ENCODE results near the gene PIK3C2B. TPM values are rescaled to one million over a fixed set of nuclear protein-coding genes. Genes with fewer than 3 reads are reported as not detected.

Gene PIK3C2B
- 10 to 100 TPM; 17.2 to 43.1 (median 25.9) TPM for total RNA-seq

DNA sequence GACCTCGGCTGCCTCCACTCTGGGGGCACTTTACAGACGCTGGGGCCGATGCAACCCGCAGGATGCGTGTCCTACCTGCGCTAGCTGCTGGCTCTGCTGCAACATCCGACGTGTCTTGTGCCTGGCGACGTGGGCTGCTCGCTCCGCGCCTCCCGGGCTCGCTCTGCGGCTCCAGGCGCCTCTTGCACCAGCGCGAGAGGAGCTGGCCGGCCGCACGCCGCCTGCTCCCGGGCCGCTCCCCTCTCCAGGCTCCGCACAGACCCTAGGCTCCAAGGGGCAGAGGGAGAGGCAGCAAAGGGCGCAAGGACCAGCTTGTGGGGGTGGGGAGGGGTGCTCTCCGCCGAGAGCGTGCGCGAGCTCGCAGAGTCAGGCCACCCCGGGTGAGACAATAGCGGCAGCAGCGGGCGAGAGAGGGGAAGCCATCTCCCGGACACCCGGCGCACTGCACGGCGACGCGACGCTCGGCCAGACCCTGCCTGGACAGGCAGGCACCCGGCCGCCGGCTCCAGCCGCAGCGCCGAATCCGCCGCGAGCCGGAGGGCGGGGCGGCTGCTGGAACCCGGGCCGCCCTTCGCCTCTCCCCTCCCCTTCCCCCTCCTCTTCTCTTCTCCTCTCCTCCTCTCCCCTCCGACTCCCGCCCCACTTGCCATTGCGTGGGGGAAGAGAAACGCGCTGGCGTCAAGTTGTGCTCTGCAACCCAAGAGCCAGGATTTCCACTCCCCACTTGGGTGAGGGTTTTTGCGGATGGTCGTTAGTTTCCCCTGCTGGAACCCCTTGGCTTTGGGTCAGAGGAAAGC is at the start of gene PIK3C2B:
PIK3C2B (minus strand) TSS at position 525 of the 797 bp plus-strand sequence. CDS start 25,003 bp downstream, outside the sequence.
- no peak for TF ChIP-seq CTCF (IDR thresholded peaks at IDR 0.05; ENCODE audit: low read depth)

- TF ChIP-seq CTCF (IDR thresholded peaks at IDR 0.05; ENCODE audit: low read depth): no peak
Measured at GRCh38 chr1:204544321-204544720, 49.7 kb upstream of the PIK3C2B start.

GRCh38 chr1:204541626-204542025 is 47.0 kb upstream of the PIK3C2B start:
- no peak for TF ChIP-seq CTCF (IDR thresholded peaks at IDR 0.05; ENCODE audit: low read depth)

GRCh38 chr1:204532832-204533231 is 38.2 kb upstream of the PIK3C2B start:
- TF ChIP-seq CTCF (IDR thresholded peaks at IDR 0.05; ENCODE audit: low read depth): no peak

GRCh38 chr1:204530932-204531331 is 36.3 kb upstream of the PIK3C2B start:
- TF ChIP-seq CTCF (IDR thresholded peaks at IDR 0.05; ENCODE audit: low read depth): no peak

DNA sequence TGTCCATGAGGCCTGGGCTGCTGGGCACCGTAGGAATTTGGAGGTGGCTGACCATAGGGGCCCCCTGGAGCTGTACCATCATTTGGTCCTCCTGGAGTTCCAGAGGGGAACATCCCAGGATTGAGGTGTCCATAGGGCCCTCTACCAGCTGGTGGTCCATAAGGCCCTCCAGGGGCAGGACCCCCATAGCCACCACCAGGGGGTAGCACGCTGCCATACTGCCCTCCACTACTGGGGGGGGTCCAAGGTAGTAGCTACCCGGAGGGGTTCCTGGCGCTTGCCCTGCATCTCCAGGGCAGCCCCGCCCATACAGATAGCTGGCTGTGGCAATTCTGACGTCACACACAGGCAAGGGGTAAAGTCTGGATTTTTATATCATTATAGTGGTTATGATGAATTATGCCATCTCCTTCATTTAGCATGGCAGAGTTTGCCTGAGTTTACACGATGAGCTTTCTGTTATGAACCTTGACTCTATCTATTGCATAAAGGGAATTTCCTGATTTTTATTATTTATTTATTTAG is 34.8 kb upstream of the PIK3C2B start:
- TF ChIP-seq CTCF (IDR thresholded peaks at IDR 0.05; ENCODE audit: low read depth): no peak

DNA sequence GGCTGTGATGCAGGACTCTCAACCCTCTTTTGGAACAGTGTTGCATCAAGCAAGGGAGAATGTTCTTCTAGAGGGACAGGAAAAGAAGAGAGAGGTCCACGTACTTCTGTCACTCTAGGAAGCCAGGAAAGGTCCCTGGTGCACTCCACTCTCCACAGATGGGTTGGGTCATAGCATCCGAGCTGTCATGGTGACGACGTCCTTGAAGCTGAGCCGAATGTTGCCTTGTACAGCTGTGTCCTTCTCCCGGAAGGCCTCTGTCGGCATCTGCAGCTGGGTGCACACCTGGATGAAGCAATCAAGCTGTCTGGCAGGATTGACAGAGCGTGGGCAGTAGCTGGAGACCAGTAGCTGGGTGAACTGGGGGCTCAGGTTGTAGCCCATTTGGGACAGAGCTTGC is 34.1 kb upstream of the PIK3C2B start:
- TF ChIP-seq CTCF (IDR thresholded peaks at IDR 0.05; ENCODE audit: low read depth): no peak
